HG03354 (cell line): ENCODE data around the gene INSYN2B.

ENCODE experiments used
- ATAC-seq: cut with Tn5 transposase; IDR thresholded peaks from one replicate; pipeline ENCODE4 v1.9.1; 2021; ENCODE audit warnings: mild to moderate bottlenecking; ENCODE audit not compliant: unreplicated experiment, poor library complexity, severe bottlenecking

INSYN2B gene

GRCh38 chr5:169980418-169981053 is at the start of gene INSYN2B:
TSS of gene INSYN2B (minus strand) at chr5:169980495. CDS start at chr5:169883898, 96,597 bp downstream.
- ATAC-seq = peak; percentile 67

- ATAC-seq = no peak
Observed at GRCh38 chr5:170028124-170028523, 47.8 kb upstream of the INSYN2B start.

GRCh38 chr5:170025853-170026252 is 45.6 kb upstream of the INSYN2B start:
- no peak for ATAC-seq

GRCh38 chr5:170021506-170021905 is 41.2 kb upstream of the INSYN2B start:
- no peak for ATAC-seq

GRCh38 chr5:170020423-170020822 is 40.1 kb upstream of the INSYN2B start:
- ATAC-seq = no peak

GRCh38 chr5:170012622-170013021 is 32.3 kb upstream of the INSYN2B start:
- ATAC-seq = no peak

GRCh38 chr5:170011751-170012150 is 31.5 kb upstream of the INSYN2B start:
- no peak for ATAC-seq

GRCh38 chr5:170010595-170010994 is 30.3 kb upstream of the INSYN2B start:
- no peak for ATAC-seq

GRCh38 chr5:170008376-170008775 is 28.1 kb upstream of the INSYN2B start:
- ATAC-seq = no peak

- ATAC-seq = no peak
Observed at GRCh38 chr5:170006021-170006420, 25.7 kb upstream of the INSYN2B start.

GRCh38 chr5:170000155-170000554 is 19.9 kb upstream of the INSYN2B start:
- no peak for ATAC-seq

- ATAC-seq = no peak
Observed at GRCh38 chr5:169999621-170000020, 19.3 kb upstream of the INSYN2B start.

GRCh38 chr5:169997798-169998197 is 17.5 kb upstream of the INSYN2B start:
- ATAC-seq = no peak

GRCh38 chr5:169993485-169993790 is 13.1 kb upstream of the INSYN2B start:
- ATAC-seq = no peak

GRCh38 chr5:169992789-169993484 is 12.6 kb upstream of the INSYN2B start:
- ATAC-seq = no peak

GRCh38 chr5:169991115-169991869 is 11.0 kb upstream of the INSYN2B start:
- ATAC-seq = no peak

- ATAC-seq = no peak
Observed at GRCh38 chr5:169989365-169989764, 9.1 kb upstream of the INSYN2B start.

GRCh38 chr5:169988947-169989346 is 8.7 kb upstream of the INSYN2B start:
- no peak for ATAC-seq

GRCh38 chr5:169988206-169988605 is 7.9 kb upstream of the INSYN2B start:
- ATAC-seq = no peak

- ATAC-seq = no peak
Observed at GRCh38 chr5:169979871-169980270, 424 bp downstream of the INSYN2B start.

GRCh38 chr5:169978714-169979113 is 1.6 kb downstream of the INSYN2B start:
- no peak for ATAC-seq
